ENCODE data around the gene ELFN2.

Gene ELFN2

GRCh38 chr22:37442135-37442534 is 14.9 kb upstream of the ELFN2 start:
- Histone ChIP-seq H3K4me2 (ENCODE audit: low read depth, low read length, poor library complexity, severe bottlenecking) (no peak overlapping the region), H3K4me3 (ENCODE audit: low read length, poor library complexity, severe bottlenecking) (no peak overlapping the region), H2AFZ (ENCODE audit: low read length) (no peak overlapping the region)

GRCh38 chr22:37440875-37441274 is 13.6 kb upstream of the ELFN2 start:
- no peaks in the 10 kb centered on the region for H3K4me1 ChIP-seq (ENCODE audit: insufficient read depth, low read length, poor library complexity, severe bottlenecking)
- no peaks in the 10 kb centered on the region for H3K79me2 ChIP-seq (ENCODE audit: insufficient read depth, low read length)
- no peak overlapping the region for H3K4me3 ChIP-seq (ENCODE audit: low read length, poor library complexity, severe bottlenecking)
- no peak overlapping the region for H3K9ac ChIP-seq (ENCODE audit: low read depth, low read length, poor library complexity, severe bottlenecking)
- H3K27me3 ChIP-seq (ENCODE audit: insufficient read depth, low read length, poor library complexity, severe bottlenecking), result no peaks in the 10 kb centered on the region
- TF ChIP-seq EZH2phosphoT487 (IDR thresholded peaks at IDR 0.05; ENCODE audit: borderline replicate concordance) (no peak), CTCF (conservative IDR thresholded peaks at IDR 0.05; ENCODE audit: low read length) (no peak)
- no peaks in the 10 kb centered on the region for H3K9me2 ChIP-seq (replicated peaks; ENCODE audit: low read depth, low read length)
- H4K20me1 ChIP-seq (ENCODE audit: insufficient read depth, low read length, poor library complexity, severe bottlenecking), result no peaks in the 10 kb centered on the region
- H3K36me3 ChIP-seq (ENCODE audit: insufficient read depth, low read length), result no peaks in the 10 kb centered on the region
- no peak overlapping the region for H2AFZ ChIP-seq (ENCODE audit: low read length)
- H3K4me2 ChIP-seq (ENCODE audit: low read depth, low read length, poor library complexity, severe bottlenecking), result no peak overlapping the region
- no peaks in the 10 kb centered on the region for H3F3A ChIP-seq (ENCODE audit: low read depth)
- no peaks in the 10 kb centered on the region for H3K9me3 ChIP-seq (ENCODE audit: insufficient read depth, low read depth, low read length)

More at GRCh38 chr22:37442135-37442534, 14.9 kb upstream of the ELFN2 start:
- Histone ChIP-seq H3K9me3 (ENCODE audit: insufficient read depth, low read depth, low read length) (no peaks in the 10 kb centered on the region), H3K27me3 (ENCODE audit: insufficient read depth, low read length, poor library complexity, severe bottlenecking) (no peaks in the 10 kb centered on the region), H4K20me1 (ENCODE audit: insufficient read depth, low read length, poor library complexity, severe bottlenecking) (no peaks in the 10 kb centered on the region), H3K4me1 (ENCODE audit: insufficient read depth, low read length, poor library complexity, severe bottlenecking) (no peaks in the 10 kb centered on the region), H3K9me2 (replicated peaks; ENCODE audit: low read depth, low read length) (no peaks in the 10 kb centered on the region), H3K79me2 (ENCODE audit: insufficient read depth, low read length) (no peaks in the 10 kb centered on the region), H3K9ac (ENCODE audit: low read depth, low read length, poor library complexity, severe bottlenecking) (no peak overlapping the region), H3K36me3 (ENCODE audit: insufficient read depth, low read length) (no peaks in the 10 kb centered on the region), H3F3A (ENCODE audit: low read depth) (no peaks in the 10 kb centered on the region)
- TF ChIP-seq CTCF (conservative IDR thresholded peaks at IDR 0.05; ENCODE audit: low read length) (no peak), EZH2phosphoT487 (IDR thresholded peaks at IDR 0.05; ENCODE audit: borderline replicate concordance) (no peak)

- no peaks in the 10 kb centered on the region for H3K9me3 ChIP-seq (ENCODE audit: insufficient read depth, low read depth, low read length)
- H4K20me1 ChIP-seq (ENCODE audit: insufficient read depth, low read length, poor library complexity, severe bottlenecking), result no peaks in the 10 kb centered on the region
- TF ChIP-seq EZH2phosphoT487 (IDR thresholded peaks at IDR 0.05; ENCODE audit: borderline replicate concordance), result no peak
- no peak for TF ChIP-seq CTCF (conservative IDR thresholded peaks at IDR 0.05; ENCODE audit: low read length)
- H3F3A ChIP-seq (ENCODE audit: low read depth), result no peaks in the 10 kb centered on the region
- no peak overlapping the region for H2AFZ ChIP-seq (ENCODE audit: low read length)
- H3K9ac ChIP-seq (ENCODE audit: low read depth, low read length, poor library complexity, severe bottlenecking), result no peak overlapping the region
- no peaks in the 10 kb centered on the region for H3K36me3 ChIP-seq (ENCODE audit: insufficient read depth, low read length)
- no peaks in the 10 kb centered on the region for H3K27me3 ChIP-seq (ENCODE audit: insufficient read depth, low read length, poor library complexity, severe bottlenecking)
- no peaks in the 10 kb centered on the region for H3K4me1 ChIP-seq (ENCODE audit: insufficient read depth, low read length, poor library complexity, severe bottlenecking)
- H3K9me2 ChIP-seq (replicated peaks; ENCODE audit: low read depth, low read length), result no peaks in the 10 kb centered on the region
- H3K4me2 ChIP-seq (ENCODE audit: low read depth, low read length, poor library complexity, severe bottlenecking), result no peak overlapping the region
- H3K4me3 ChIP-seq (ENCODE audit: low read length, poor library complexity, severe bottlenecking), result no peak overlapping the region
- H3K79me2 ChIP-seq (ENCODE audit: insufficient read depth, low read length), result no peaks in the 10 kb centered on the region
These were observed 12.1 kb upstream of the ELFN2 start for GRCh38 chr22:37439347-37439746.

All from Loucy (cell line).